H1 (cell line): ENCODE results near the gene PRKN. TPM values are rescaled to one million over a fixed set of nuclear protein-coding genes. Genes with fewer than 3 reads are reported as not detected.

Experiments used
- CBX5 ChIP-seq: fragments of 300-800, 300-1000 bp; sonication (generic); IDR thresholded peaks from 2 replicates; pipeline ENCODE4 v1.7.1; 2016; ENCODE audit warnings: antibody characterized with exemption, low read length, low read depth
- CHD2 ChIP-seq: IDR thresholded peaks from 2 replicates; pipeline ENCODE4 v1.6.1; 2012; ENCODE audit warnings: low read length, improper control_type of control experiment
- CTBP2 ChIP-seq: IDR thresholded peaks from 2 replicates; pipeline ENCODE4 v1.7.0; 2011; ENCODE audit warnings: borderline replicate concordance, mild to moderate bottlenecking, moderate library complexity, mixed read lengths, low read length; ENCODE audit not compliant: insufficient read depth, insufficient read length
- HDAC6 ChIP-seq: IDR thresholded peaks from one replicate; pipeline ENCODE4 v1.7.1; 2012; ENCODE audit warnings: low read depth, mild to moderate bottlenecking, inconsistent platforms, low read length, moderate library complexity
- KDM4A ChIP-seq: IDR thresholded peaks from one replicate; pipeline ENCODE4 v1.7.1; 2012; ENCODE audit warnings: low read depth, mild to moderate bottlenecking, moderate library complexity, low read length, inconsistent platforms; ENCODE audit not compliant: severe bottlenecking
- polyA plus RNA-seq, 7 experiments: library from polyadenylated mRNA; depleted of rRNA in 3 of 7; stranded (reverse) in 5 of 7; unstranded in 2 of 7; fragments of >200 nt in 5 of 7; fragments of 200-250 nt in 2 of 7; gene quantifications; 1 replicate in 5 of 7; 2 replicates in 1 of 7; 4 replicates in 1 of 7; pipeline versions ENCODE4 v1.2.1 to v1.2.3, GENCODE V29; 2011 to 2013; ENCODE audit warnings: missing spikeins in 2 of 7, mixed read lengths in 2 of 7
- total RNA-seq: library from RNA; stranded (reverse); fragmentation: NEBNext Ultra II Directional; extraction: Animal tissue kit (Norgen Biotek cat#: 25700); gene quantifications from 2 replicates; pipeline ENCODE4 v1.2.1, GENCODE V29; 2021

PRKN gene
- total and polyA plus RNA-seq, 2 of the 8 experiments (the other 6 are each of a cell fraction or from before 2014, with no cell fraction given): 0.13 to 0.29 TPM

DNA sequence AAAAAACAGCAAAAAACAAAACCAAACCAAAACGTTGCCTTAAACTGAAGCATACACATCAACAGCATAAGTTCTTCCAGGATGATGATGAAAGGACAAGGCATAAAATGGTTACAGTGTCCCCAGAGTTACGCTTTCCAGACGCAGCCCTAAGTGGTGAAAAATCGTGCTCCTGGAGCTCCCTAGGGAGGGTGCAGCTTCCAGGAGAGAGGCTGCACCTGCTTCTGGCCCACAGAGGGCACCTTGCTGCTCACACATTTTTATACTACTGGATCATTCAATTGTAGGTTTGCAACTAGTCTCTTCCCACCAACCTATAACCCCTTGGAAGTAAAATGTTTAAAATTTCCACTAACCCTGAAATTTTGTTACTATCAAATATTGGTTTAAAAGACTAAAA is 115.0 kb downstream of the PRKN start (continued):
- TF ChIP-seq HDAC6: no peak
- TF ChIP-seq CHD2: no peak
- TF ChIP-seq CBX5: no peak
- TF ChIP-seq KDM4A: no peak
- TF ChIP-seq CTBP2: no peak
